Skeletal muscle satellite cell (primary cell): ENCODE measurements around the gene FZD4.

ENCODE experiments used
- H3K27me3 ChIP-seq: 2 replicates; pipeline ENCODE4 v1.7.0; 2013; ENCODE audit warnings: low read length; ENCODE audit not compliant: control insufficient read depth, insufficient read depth
- H3K36me3 ChIP-seq: 2 replicates; pipeline ENCODE4 v1.7.0; 2013; ENCODE audit warnings: mild to moderate bottlenecking, control low read depth, low read length; ENCODE audit not compliant: insufficient read depth
- H3K4me1 ChIP-seq: 2 replicates; pipeline ENCODE4 v1.7.0; 2013; ENCODE audit warnings: low read length; ENCODE audit not compliant: control insufficient read depth, insufficient read depth
- H3K4me2 ChIP-seq: 2 replicates; pipeline ENCODE4 v1.7.0; 2013; ENCODE audit warnings: mild to moderate bottlenecking, low read length
- H3K4me3 ChIP-seq: 2 replicates; pipeline ENCODE4 v1.7.0; 2013; ENCODE audit warnings: low read length
- H3K9ac ChIP-seq: 2 replicates; pipeline ENCODE4 v1.7.0; 2013; ENCODE audit warnings: mild to moderate bottlenecking, low read depth, low read length, moderate library complexity
- H3K9me3 ChIP-seq: replicated peaks from 2 replicates; pipeline ENCODE4 v1.7.0; 2013; ENCODE audit warnings: mild to moderate bottlenecking, control low read depth, low read length

FZD4 gene

DNA sequence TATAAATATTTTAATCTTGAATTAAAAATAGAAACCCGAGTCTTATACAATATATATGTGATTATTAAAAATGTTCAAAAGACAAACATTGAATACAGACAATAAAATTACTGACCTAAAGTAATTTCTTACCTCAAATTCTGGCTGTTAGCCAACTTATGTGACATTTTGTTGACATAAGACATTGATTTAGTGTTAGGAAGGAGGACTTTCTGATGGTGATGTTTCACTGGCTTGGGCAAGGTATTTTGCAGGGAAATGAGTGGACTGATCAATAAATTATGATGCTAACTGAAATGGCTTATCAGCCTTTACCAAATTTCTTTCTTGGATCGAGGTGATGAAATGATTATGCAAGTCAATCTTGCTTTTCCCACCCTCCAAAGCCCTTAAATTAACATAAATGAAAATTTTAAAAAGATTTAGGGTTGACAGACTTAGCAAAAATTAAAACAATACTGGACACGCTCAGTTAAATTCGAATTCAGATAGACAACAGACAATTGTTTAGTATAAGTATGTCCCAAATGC lies 33.2 kb upstream of the FZD4 start:
- Histone ChIP-seq H3K4me3 (no peak overlapping the region), H3K4me2 (no peak overlapping the region), H3K4me1 (peaks cover 15% of the 10 kb centered on the region), H3K9ac (no peak overlapping the region), H3K27me3 (no peaks in the 10 kb centered on the region), H3K9me3 (no peaks in the 10 kb centered on the region), H3K36me3 (no peaks in the 10 kb centered on the region)

GRCh38 chr11:86987679-86988078 lies 32.5 kb upstream of the FZD4 start:
- Histone ChIP-seq H3K4me1 (peaks cover 15% of the 10 kb centered on the region), H3K4me3 (no peak overlapping the region), H3K4me2 (no peak overlapping the region), H3K36me3 (no peaks in the 10 kb centered on the region), H3K27me3 (no peaks in the 10 kb centered on the region), H3K9ac (no peak overlapping the region), H3K9me3 (no peaks in the 10 kb centered on the region)

DNA sequence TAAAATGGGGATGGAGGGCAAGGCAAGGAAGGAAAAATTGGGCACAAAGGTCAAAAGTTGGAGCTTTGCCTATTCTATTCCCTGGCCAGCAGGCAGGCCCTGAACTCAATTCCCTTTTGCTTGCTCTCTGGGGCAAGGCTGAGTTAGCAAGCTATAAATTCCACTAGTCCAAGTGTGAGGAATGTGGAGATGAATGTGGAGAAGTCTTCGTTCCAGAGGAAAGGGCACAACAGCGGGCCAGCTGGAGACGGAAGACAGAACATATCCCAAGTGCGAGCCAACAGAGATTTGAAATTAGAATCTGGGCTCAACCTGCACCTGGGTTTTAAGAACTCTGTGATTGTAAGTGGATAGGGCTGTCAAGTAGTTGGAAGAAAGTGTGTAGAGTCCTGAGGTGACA lies 29.5 kb upstream of the FZD4 start:
- Histone ChIP-seq H3K36me3 (no peaks in the 10 kb centered on the region), H3K9ac (no peak overlapping the region), H3K4me1 (peaks cover 3% of the 10 kb centered on the region), H3K27me3 (no peaks in the 10 kb centered on the region), H3K9me3 (no peaks in the 10 kb centered on the region), H3K4me2 (no peak overlapping the region), H3K4me3 (no peak overlapping the region)

GRCh38 chr11:86983021-86983488 lies 27.9 kb upstream of the FZD4 start:
- Histone ChIP-seq H3K4me2 (no peak overlapping the region), H3K4me3 (no peak overlapping the region), H3K36me3 (no peaks in the 10 kb centered on the region), H3K9me3 (no peaks in the 10 kb centered on the region), H3K4me1 (no peaks in the 10 kb centered on the region), H3K27me3 (no peaks in the 10 kb centered on the region), H3K9ac (no peak overlapping the region)

DNA sequence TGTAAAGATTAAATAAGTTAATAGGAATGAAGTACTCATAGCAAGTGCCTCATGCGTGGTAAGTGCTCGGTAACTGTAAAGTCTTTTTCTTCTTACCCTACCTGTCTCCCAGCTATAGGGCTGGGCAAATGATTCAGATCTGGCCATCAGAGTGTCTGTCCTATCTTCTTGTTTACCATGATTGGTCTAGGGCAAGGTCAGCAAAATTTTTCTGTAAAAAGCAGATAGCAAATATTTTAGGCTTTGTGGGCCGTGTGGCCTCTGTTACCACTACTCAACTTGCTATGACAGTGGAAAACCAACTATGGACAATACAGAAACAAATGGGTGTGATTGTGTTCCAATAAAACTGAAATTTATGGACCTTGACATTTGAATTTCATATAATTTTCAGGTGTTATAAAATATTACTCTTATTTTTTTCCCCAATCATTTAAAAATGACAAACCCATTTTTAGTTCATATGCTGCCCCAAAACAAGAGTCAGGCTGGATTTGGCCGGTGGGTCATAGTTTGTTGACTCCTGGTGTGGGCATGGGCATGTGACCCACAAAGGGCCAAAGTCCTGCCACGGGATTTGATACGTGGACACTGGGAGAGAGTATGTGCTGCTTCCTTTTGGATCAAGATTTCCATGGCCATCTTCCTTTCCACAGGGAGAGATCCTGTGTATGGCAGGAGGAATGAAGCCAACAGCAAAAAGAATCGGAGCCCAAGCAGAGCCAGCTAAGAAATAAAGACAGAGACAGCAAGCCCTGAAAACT lies 26.8 kb upstream of the FZD4 start:
- Histone ChIP-seq H3K36me3 (no peaks in the 10 kb centered on the region), H3K4me2 (no peak overlapping the region), H3K9me3 (no peaks in the 10 kb centered on the region), H3K4me3 (no peak overlapping the region), H3K9ac (no peak overlapping the region), H3K4me1 (no peaks in the 10 kb centered on the region), H3K27me3 (no peaks in the 10 kb centered on the region)

DNA sequence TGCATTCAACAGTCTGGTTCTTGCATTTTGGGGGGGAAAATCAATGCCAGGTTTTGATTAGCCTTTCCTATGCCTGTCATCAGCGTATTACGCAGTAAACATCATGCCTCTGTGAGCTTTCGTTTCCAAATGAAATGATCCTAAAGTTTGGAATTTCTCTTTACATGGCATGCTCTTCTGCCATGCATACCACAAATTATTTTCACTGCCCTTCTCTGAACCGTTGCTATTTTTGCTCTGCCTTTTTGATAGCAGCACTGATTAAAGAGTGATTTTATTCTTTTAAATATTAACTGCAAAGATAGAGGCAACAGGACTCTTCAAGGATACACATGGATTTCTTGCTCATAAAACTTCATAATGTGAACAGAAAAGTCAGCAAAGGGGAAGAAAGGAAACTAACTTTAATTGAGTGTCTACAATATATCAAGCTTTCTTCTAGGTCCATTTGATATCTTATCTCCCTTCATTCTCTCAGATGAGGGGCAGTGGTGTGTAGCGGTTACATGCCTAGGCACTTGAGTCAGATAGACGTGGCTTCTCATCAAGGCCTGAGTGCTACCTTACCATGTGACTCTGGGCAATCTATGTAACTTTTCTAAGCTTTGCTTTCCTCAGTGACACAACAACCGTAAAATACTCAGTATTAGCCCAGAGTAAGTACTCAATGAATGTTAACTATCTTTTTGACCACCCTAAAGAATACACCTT lies 25.0 kb upstream of the FZD4 start:
- H3K4me1 ChIP-seq: no peaks in the 10 kb centered on the region
- H3K9ac ChIP-seq: no peak overlapping the region
- no peaks in the 10 kb centered on the region for H3K36me3 ChIP-seq
- H3K4me2 ChIP-seq: no peak overlapping the region
- H3K27me3 ChIP-seq: no peaks in the 10 kb centered on the region
- no peaks in the 10 kb centered on the region for H3K9me3 ChIP-seq
- H3K4me3 ChIP-seq: no peak overlapping the region

DNA sequence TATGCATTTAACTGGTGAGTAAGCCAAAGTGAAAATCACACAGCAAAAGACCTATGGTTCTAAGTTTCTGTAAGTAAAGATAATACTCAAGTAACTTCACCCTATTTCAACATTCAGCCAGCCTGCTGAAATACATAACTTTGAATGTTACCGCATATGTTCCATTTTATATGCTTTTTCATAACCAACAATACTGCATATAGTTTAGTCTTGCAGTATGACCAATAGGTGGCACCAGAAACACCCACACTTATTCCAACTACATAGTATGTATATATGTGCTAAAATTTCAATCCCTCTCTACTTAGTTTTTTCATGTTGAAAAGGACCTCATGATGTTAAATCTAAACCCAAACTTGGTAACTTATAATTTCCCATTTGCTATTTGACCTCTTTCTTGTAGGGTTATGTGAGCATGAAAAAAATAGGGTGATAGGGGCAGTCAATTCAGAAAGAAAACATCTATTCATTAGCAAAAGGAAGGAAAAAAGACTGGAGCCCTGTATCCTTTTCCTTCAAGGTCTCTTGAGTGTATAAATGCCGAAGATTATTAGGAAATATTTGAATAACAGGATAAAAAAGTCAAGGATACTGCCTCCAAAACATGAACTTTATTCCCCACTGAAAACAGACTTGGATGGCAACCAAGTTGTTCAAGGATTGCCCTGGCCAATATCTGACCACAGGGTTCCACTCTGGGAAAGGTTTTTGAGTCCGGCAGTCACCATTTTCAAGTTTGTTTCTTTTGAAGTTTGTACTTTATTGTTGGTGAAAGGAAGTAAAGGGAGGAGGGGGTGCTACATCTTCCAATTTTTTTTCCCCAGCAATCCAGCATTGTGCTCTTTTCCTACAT lies 23.8 kb upstream of the FZD4 start:
- no peak overlapping the region for H3K4me2 ChIP-seq
- H3K4me1 ChIP-seq: no peaks in the 10 kb centered on the region
- no peak overlapping the region for H3K9ac ChIP-seq
- H3K4me3 ChIP-seq: no peak overlapping the region
- H3K27me3 ChIP-seq: no peaks in the 10 kb centered on the region
- H3K36me3 ChIP-seq: no peaks in the 10 kb centered on the region
- H3K9me3 ChIP-seq: no peaks in the 10 kb centered on the region

- H3K4me3 ChIP-seq: no peak overlapping the region
- no peaks in the 10 kb centered on the region for H3K36me3 ChIP-seq
- no peaks in the 10 kb centered on the region for H3K27me3 ChIP-seq
- H3K4me1 ChIP-seq: no peaks in the 10 kb centered on the region
- H3K4me2 ChIP-seq: no peak overlapping the region
- H3K9ac ChIP-seq: no peak overlapping the region
- no peaks in the 10 kb centered on the region for H3K9me3 ChIP-seq
Observed at GRCh38 chr11:86978247-86978646, 23.1 kb upstream of the FZD4 start.

GRCh38 chr11:86977441-86978050 lies 22.4 kb upstream of the FZD4 start:
- no peaks in the 10 kb centered on the region for H3K27me3 ChIP-seq
- H3K4me3 ChIP-seq: no peak overlapping the region
- H3K4me2 ChIP-seq: no peak overlapping the region
- no peaks in the 10 kb centered on the region for H3K4me1 ChIP-seq
- no peaks in the 10 kb centered on the region for H3K36me3 ChIP-seq
- H3K9me3 ChIP-seq: no peaks in the 10 kb centered on the region
- H3K9ac ChIP-seq: no peak overlapping the region

DNA sequence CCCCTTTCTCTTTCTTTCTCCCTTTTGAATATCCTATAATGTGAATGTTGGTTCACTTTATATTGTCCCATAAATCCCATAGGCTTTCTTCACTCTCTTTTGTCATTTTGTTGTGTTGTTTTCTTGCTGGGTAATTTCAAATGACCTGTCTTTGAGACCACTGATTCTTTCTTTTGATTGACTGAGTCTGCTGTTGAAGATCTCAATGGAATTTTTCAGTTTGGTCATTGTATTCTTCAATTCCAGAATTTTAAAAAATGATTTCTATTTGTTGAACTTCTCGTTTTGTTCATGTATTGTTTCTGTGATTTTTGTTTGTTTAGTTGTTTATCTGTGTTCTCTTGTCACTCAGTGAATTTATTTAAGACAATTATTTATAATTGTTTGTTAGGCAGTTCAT lies 17.5 kb upstream of the FZD4 start:
- Histone ChIP-seq H3K4me3 (no peak overlapping the region), H3K27me3 (no peaks in the 10 kb centered on the region), H3K4me2 (no peak overlapping the region), H3K36me3 (no peaks in the 10 kb centered on the region), H3K9ac (no peak overlapping the region), H3K4me1 (no peaks in the 10 kb centered on the region), H3K9me3 (no peaks in the 10 kb centered on the region)

DNA sequence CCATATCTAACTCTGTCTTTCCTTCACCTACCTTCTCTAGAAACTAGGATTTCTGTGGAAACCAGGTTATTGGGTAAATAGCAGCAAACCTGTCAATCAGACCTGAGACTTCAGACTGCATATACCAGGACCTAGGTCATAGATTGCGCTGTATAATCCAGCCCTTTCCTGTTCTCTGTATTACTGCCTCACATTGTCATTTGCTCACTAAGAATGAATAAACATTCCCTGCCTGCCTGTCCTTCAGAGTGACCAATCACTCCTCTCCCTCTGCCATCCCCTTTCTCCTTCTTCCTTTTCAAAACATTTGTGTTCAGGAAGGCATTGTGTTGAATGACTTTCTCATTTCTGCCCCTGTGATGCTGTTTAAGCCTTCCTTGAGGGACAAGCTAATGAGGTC lies 14.1 kb upstream of the FZD4 start:
- Histone ChIP-seq H3K4me3 (no peak overlapping the region), H3K27me3 (no peaks in the 10 kb centered on the region), H3K9ac (no peak overlapping the region), H3K9me3 (no peaks in the 10 kb centered on the region), H3K4me1 (no peaks in the 10 kb centered on the region), H3K36me3 (no peaks in the 10 kb centered on the region), H3K4me2 (no peak overlapping the region)
